HL-60 (cell line): ENCODE results near the gene LSS.

Source experiments
- DNase-seq, 2 experiments: peaks; one replicate each; pipeline ENCODE4 v3.0.0-alpha.2; 2010 to 2020; ENCODE audit warnings: low read depth in 1 of 2, low spot score in 1 of 2
- H3K27ac ChIP-seq: fragments of 250-450 bp; sonication (Bioruptor Pico); replicated peaks from 2 replicates; pipeline ENCODE4 v1.5.1; 2020; ENCODE audit warnings: mild to moderate bottlenecking, moderate library complexity
- H3K27me3 ChIP-seq: fragments of 250-450 bp; sonication (Bioruptor Pico); 2 replicates; pipeline ENCODE4 v1.5.1; 2021; ENCODE audit warnings: mild to moderate bottlenecking, moderate library complexity; ENCODE audit not compliant: insufficient read depth, poor library complexity, severe bottlenecking
- H3K4me3 ChIP-seq: replicated peaks from 2 replicates; pipeline ENCODE4 v1.5.1; 2011; ENCODE audit warnings: mild to moderate bottlenecking, control low read depth, low read length; ENCODE audit not compliant: insufficient read depth
- CTCF ChIP-seq: IDR thresholded peaks from one replicate; pipeline ENCODE4 v1.5.1; 2011; ENCODE audit warnings: low read length, control low read depth, inconsistent platforms; ENCODE audit not compliant: insufficient read depth
- GABPA ChIP-seq: IDR thresholded peaks from 2 replicates; pipeline ENCODE4 v1.6.1; 2012; ENCODE audit warnings: low read depth
- POLR2AphosphoS5 ChIP-seq: IDR thresholded peaks from 2 replicates; pipeline ENCODE4 v1.6.1; 2012; ENCODE audit warnings: low read depth
- REST ChIP-seq: IDR thresholded peaks from 2 replicates; pipeline ENCODE4 v1.6.1; 2012; ENCODE audit warnings: low read depth; ENCODE audit not compliant: insufficient replicate concordance
- SPI1 ChIP-seq: IDR thresholded peaks from 2 replicates; pipeline ENCODE4 v1.6.1; 2012; ENCODE audit warnings: low read depth, mild to moderate bottlenecking, borderline replicate concordance

The LSS gene

GRCh38 chr21:46159390-46159789 lies 69.2 kb downstream of the LSS start:
- no peak overlapping the region for H3K27ac ChIP-seq
- H3K27me3 ChIP-seq, result no peaks in the 10 kb centered on the region
- H3K4me3 ChIP-seq, result no peak overlapping the region
- no peak for DNase-seq
- TF ChIP-seq POLR2AphosphoS5 (no peak), CTCF (no peak)

GRCh38 chr21:46158666-46159300 lies 69.8 kb downstream of the LSS start:
- no peak for DNase-seq
- Histone ChIP-seq H3K4me3 (no peak overlapping the region), H3K27me3 (no peaks in the 10 kb centered on the region), H3K27ac (no peak overlapping the region)
- TF ChIP-seq SPI1, result no peak
- no peak for TF ChIP-seq CTCF
- no peak for TF ChIP-seq REST
- no peak for TF ChIP-seq POLR2AphosphoS5
- TF ChIP-seq GABPA, result no peak

GRCh38 chr21:46157987-46158451 lies 70.6 kb downstream of the LSS start:
- Histone ChIP-seq H3K27me3 (no peaks in the 10 kb centered on the region), H3K27ac (no peak overlapping the region), H3K4me3 (no peak overlapping the region)
- TF ChIP-seq CTCF (no peak), GABPA (no peak), SPI1 (no peak), POLR2AphosphoS5 (no peak), REST (no peak)
- DNase-seq, result no peak

- TF ChIP-seq REST (no peak), POLR2AphosphoS5 (no peak), CTCF (no peak), SPI1 (no peak), GABPA (no peak)
- no peak overlapping the region for H3K4me3 ChIP-seq
- no peak overlapping the region for H3K27ac ChIP-seq
- H3K27me3 ChIP-seq, result no peaks in the 10 kb centered on the region
- DNase-seq, result no peak
Observed at GRCh38 chr21:46157396-46157986, 71.1 kb downstream of the LSS start.
